Hepatocyte (in vitro differentiated cells): ENCODE measurements around the gene HEXIM2. TPM values are rescaled to one million over a fixed set of nuclear protein-coding genes. Genes with fewer than 3 reads are reported as not detected.

Experiments
- DNase-seq: peaks from one replicate; pipeline ENCODE4 v3.0.0-alpha.2; 2016; ENCODE audit warnings: low spot score
- H2AFZ ChIP-seq: fragments of 200-600 bp; sonication (generic); 2 replicates; pipeline ENCODE4 v1.6.0; 2016; ENCODE audit warnings: antibody characterized with exemption, mild to moderate bottlenecking
- H3K27ac ChIP-seq: fragments of 200-600 bp; sonication (generic); 2 replicates; pipeline ENCODE4 v1.5.1; 2016; ENCODE audit warnings: mild to moderate bottlenecking
- H3K27me3 ChIP-seq: fragments of 200-600 bp; sonication (generic); 2 replicates; pipeline ENCODE4 v1.6.1; 2016
- H3K36me3 ChIP-seq: fragments of 200-600 bp; sonication (generic); replicated peaks from 2 replicates; pipeline ENCODE4 v1.5.1; 2016; ENCODE audit warnings: low read depth; ENCODE audit not compliant: insufficient read depth
- H3K4me1 ChIP-seq: fragments of 200-600 bp; sonication (generic); 2 replicates; pipeline ENCODE4 v1.5.1; 2016; ENCODE audit warnings: mild to moderate bottlenecking, moderate library complexity; ENCODE audit not compliant: insufficient read depth
- H3K4me2 ChIP-seq: fragments of 200-600 bp; sonication (generic); 2 replicates; pipeline ENCODE4 v1.6.0; 2016
- H3K4me3 ChIP-seq: fragments of 200-600 bp; sonication (generic); 2 replicates; pipeline ENCODE4 v1.5.1; 2016; ENCODE audit warnings: mild to moderate bottlenecking
- H3K79me2 ChIP-seq: fragments of 200-600 bp; sonication (generic); 2 replicates; pipeline ENCODE4 v1.6.0; 2017; ENCODE audit warnings: mild to moderate bottlenecking
- H3K9me2 ChIP-seq: fragments of 200-600 bp; sonication (generic); replicated peaks from 2 replicates; pipeline ENCODE4 v1.6.0; 2017; ENCODE audit warnings: mild to moderate bottlenecking; ENCODE audit not compliant: insufficient read depth
- H3K9me3 ChIP-seq: fragments of 200-600 bp; sonication (generic); 2 replicates; pipeline ENCODE4 v1.5.1; 2016; ENCODE audit warnings: low read depth, mild to moderate bottlenecking
- H4K20me1 ChIP-seq: fragments of 200-600 bp; sonication (generic); 2 replicates; pipeline ENCODE4 v1.6.0; 2016; ENCODE audit warnings: mild to moderate bottlenecking; ENCODE audit not compliant: insufficient read depth, poor library complexity, severe bottlenecking
- EZH2 ChIP-seq: fragments of 200-600 bp; sonication (generic); IDR thresholded peaks from 2 replicates; pipeline ENCODE4 v1.6.1; 2016; ENCODE audit warnings: antibody characterized with exemption, mild to moderate bottlenecking, borderline replicate concordance
- EZH2phosphoT487 ChIP-seq: fragments of 200-600 bp; sonication (generic); IDR thresholded peaks from one replicate; pipeline ENCODE4 v1.6.1; 2018; ENCODE audit warnings: antibody characterized with exemption, mild to moderate bottlenecking, low read depth, moderate library complexity; ENCODE audit not compliant: unreplicated experiment, severe bottlenecking
- WGBS: methylation state at CpG from one replicate; pipeline ENCODE4 v1.1.6; 2016; ENCODE audit warnings: low lambda C conversion rate; ENCODE audit errors: missing lambda C conversion rate; 5-methylcytosine and 5-hydroxymethylcytosine counted together
- polyA plus RNA-seq: library from polyadenylated mRNA; unstranded; fragments of >200 nt; fragmentation: Nextera tagmentation; extraction: Ambion mirVana; gene quantifications from 2 replicates; pipeline ENCODE4 v1.2.1, GENCODE V29; 2016
- total RNA-seq: library from RNA; depleted of rRNA; stranded (reverse); fragments of >200 nt; gene quantifications from 2 replicates; pipeline ENCODE4 v1.2.3, GENCODE V29; 2014
- TF ChIP-seq, protein P1 (sequence below): fragments of 200-600 bp; sonication (generic); IDR thresholded peaks from 2 replicates; pipeline ENCODE4 v1.5.1; 2016; ENCODE audit warnings: antibody characterized with exemption, mild to moderate bottlenecking; ENCODE audit not compliant: poor library complexity

HEXIM2 gene
- total and polyA plus RNA-seq, 2 experiments from 2014 or later, result 7.6 to 12.2 TPM

DNA sequence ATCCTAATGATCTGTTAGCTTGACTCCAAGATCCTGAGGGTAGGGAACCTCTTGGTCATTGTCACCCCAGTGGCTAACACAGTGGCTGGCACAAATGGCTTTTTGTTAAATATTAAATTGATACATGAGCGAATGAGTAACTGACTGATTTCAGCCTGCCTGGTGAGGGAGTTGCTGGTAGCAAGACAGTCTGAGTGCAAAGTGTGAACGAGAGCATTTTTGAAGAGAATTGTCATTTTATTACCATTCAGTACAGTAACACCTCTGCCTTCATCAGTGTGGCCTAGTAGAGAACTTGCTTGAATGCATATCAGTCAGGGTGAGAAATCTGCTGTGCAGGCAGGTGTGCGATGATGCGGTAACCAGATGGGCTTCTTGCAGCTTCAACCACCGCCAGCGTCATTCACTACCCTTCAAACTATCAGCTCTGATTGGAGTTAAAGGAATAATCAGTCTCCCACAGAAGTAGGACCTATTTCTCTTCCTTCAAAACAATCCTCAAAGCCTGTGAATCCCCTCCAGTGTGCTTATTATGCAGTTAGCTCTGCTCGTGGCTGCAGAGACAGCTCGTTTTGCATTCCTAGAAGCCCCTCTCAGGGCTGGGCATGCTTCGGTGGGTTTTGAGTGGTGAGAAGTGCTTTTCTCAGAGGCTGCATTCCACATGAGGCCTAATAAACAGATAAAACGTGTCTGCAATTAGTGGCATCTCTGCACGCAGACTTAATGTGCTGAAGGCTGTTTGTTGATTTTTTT is 29.0 kb downstream of the HEXIM2 start:
- Histone ChIP-seq H3K4me3 (no peak overlapping the region), H4K20me1 (no peaks in the 10 kb centered on the region), H3K36me3 (no peaks in the 10 kb centered on the region), H2AFZ (peak overlapping the region; percentile 26), H3K27me3 (no peaks in the 10 kb centered on the region), H3K4me1 (no peaks in the 10 kb centered on the region), H3K79me2 (no peaks in the 10 kb centered on the region), H3K9me2 (no peaks in the 10 kb centered on the region), H3K27ac (no peak overlapping the region), H3K4me2 (no peak overlapping the region), H3K9me3 (no peaks in the 10 kb centered on the region)
- 78% methylated on average over 11 of the region's 11 CpGs for WGBS
- no peak for DNase-seq
- TF ChIP-seq, protein P1, sequence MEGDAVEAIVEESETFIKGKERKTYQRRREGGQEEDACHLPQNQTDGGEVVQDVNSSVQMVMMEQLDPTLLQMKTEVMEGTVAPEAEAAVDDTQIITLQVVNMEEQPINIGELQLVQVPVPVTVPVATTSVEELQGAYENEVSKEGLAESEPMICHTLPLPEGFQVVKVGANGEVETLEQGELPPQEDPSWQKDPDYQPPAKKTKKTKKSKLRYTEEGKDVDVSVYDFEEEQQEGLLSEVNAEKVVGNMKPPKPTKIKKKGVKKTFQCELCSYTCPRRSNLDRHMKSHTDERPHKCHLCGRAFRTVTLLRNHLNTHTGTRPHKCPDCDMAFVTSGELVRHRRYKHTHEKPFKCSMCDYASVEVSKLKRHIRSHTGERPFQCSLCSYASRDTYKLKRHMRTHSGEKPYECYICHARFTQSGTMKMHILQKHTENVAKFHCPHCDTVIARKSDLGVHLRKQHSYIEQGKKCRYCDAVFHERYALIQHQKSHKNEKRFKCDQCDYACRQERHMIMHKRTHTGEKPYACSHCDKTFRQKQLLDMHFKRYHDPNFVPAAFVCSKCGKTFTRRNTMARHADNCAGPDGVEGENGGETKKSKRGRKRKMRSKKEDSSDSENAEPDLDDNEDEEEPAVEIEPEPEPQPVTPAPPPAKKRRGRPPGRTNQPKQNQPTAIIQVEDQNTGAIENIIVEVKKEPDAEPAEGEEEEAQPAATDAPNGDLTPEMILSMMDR, result no peak
- no peak for TF ChIP-seq EZH2
- TF ChIP-seq EZH2phosphoT487, result no peak

DNA sequence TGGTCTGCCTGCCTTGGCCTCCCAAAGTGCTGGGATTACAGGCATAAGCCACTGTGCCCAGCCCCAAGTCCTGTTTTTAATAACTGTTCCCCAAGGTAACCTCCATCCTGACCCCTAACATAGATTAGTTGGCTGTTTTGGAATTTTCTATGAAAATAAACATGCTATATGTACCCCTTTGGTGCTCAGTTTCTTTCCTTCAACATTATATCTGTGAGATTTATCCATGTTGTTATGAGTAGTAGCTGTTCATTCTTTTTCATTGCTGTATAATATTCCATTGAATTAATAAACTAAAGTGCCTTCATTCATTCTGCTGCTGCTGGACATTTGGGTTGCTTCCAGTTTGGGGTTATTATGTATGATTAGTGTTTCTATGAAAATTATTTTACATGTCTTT is 33.7 kb downstream of the HEXIM2 start:
- no peak overlapping the region for H3K27ac ChIP-seq
- no peaks in the 10 kb centered on the region for H3K27me3 ChIP-seq
- H3K36me3 ChIP-seq, result no peaks in the 10 kb centered on the region
- H3K4me3 ChIP-seq, result no peak overlapping the region
- H3K9me2 ChIP-seq, result no peaks in the 10 kb centered on the region
- DNase-seq, result no peak
- no peaks in the 10 kb centered on the region for H4K20me1 ChIP-seq
- no peak overlapping the region for H3K4me2 ChIP-seq
- H3K9me3 ChIP-seq, result no peaks in the 10 kb centered on the region
- no peak for TF ChIP-seq EZH2phosphoT487
- TF ChIP-seq, protein P1, result no peak
- TF ChIP-seq EZH2, result no peak
- H3K79me2 ChIP-seq, result no peaks in the 10 kb centered on the region
- no peak overlapping the region for H2AFZ ChIP-seq
- peaks cover 8% of the 10 kb centered on the region for H3K4me1 ChIP-seq

DNA sequence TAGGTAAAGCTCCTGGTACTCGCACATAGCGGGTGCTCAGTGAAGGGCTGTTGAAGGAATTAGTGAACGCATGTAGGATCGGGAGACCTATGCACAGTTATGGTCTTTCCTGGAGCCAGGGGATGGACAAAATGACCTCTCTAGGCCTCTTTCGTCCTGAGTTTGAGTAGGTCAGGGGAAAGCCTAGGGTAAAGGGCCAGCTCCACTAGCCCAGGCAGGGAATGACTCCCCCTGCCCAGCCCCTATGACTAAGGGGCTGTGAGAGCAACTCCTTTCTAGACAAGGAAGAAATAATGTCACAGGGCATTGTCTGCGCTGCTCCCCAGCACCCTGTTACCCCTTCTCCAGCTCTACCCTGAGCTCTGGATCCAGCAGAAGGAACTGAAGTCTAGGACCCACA is 35.4 kb downstream of the HEXIM2 start:
- Histone ChIP-seq H3K27ac (peak overlapping the region; percentile 13), H3K9me2 (no peaks in the 10 kb centered on the region), H3K79me2 (no peaks in the 10 kb centered on the region), H4K20me1 (no peaks in the 10 kb centered on the region), H3K4me2 (no peak overlapping the region), H3K27me3 (no peaks in the 10 kb centered on the region), H2AFZ (peak overlapping the region; percentile 14), H3K4me1 (peaks cover 8% of the 10 kb centered on the region), H3K4me3 (no peak overlapping the region), H3K9me3 (no peaks in the 10 kb centered on the region), H3K36me3 (no peaks in the 10 kb centered on the region)
- DNase-seq, result no peak
- TF ChIP-seq, protein P1, result no peak
- TF ChIP-seq EZH2phosphoT487 (no peak), EZH2 (no peak)
- WGBS, result 80% methylated on average over 6 of the region's 6 CpGs
